ENCODE measurements around the gene ADIPOQ. TPM values are rescaled to one million over a fixed set of nuclear protein-coding genes. Genes with fewer than 3 reads are reported as not detected.
"Not testable (repeated sequence)": the region's sequence is repeated elsewhere in the genome, so short reads cannot be mapped to it uniquely, and the experiment has no call there.

The ADIPOQ gene
- polyA plus RNA-seq, 1 of the 3 experiments (the other 2 are of a cell fraction) = not detected

DNA sequence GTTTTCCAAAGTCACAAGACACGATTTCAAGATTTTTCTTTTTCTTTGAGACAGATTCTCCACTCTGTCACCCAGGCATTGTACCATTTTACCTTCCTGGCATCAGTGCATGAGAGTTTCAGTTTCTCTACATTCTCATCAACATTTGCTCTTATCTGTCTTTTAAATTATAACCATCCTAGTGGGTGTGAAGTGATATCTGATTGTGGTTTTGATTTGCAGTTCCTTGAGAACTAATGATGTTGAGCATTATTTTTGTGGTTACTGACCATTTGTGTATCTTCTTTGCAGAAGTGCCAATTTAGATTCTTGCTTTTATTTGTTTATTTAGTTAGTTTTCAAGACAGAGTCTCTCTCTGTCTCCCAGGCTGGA is 41.2 kb downstream of the ADIPOQ start:
- H3K27me3 ChIP-seq (ENCODE audit: insufficient read depth) = no peaks in the 10 kb centered on the region
- no peaks in the 10 kb centered on the region for H3K79me2 ChIP-seq (ENCODE audit: insufficient read depth)
- H2AFZ ChIP-seq (ENCODE audit: low read depth) = no peak overlapping the region
- TF ChIP-seq, protein P1, sequence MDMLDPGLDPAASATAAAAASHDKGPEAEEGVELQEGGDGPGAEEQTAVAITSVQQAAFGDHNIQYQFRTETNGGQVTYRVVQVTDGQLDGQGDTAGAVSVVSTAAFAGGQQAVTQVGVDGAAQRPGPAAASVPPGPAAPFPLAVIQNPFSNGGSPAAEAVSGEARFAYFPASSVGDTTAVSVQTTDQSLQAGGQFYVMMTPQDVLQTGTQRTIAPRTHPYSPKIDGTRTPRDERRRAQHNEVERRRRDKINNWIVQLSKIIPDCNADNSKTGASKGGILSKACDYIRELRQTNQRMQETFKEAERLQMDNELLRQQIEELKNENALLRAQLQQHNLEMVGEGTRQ (IDR thresholded peaks at IDR 0.05; ENCODE audit: borderline replicate concordance, low read depth, low read length) = no peak
- TF ChIP-seq POLR2AphosphoS5 (IDR thresholded peaks at IDR 0.05; ENCODE audit: low read depth, low read length) = no peak
- TF ChIP-seq RAD21 (IDR thresholded peaks at IDR 0.05; ENCODE audit: low read length) = no peak
- TF ChIP-seq FOSL2 (IDR thresholded peaks at IDR 0.05; ENCODE audit: borderline replicate concordance, low read depth) = no peak
- POLR2A ChIA-PET = no interaction called here
- H3K9ac ChIP-seq = no peak overlapping the region
- H3K27ac ChIP-seq (ENCODE audit: low read depth in 2 of 2, low read length in 1 of 2) = no peak overlapping the region; a peak in 1 of 4 replicates
- H3K9me3 ChIP-seq = no peaks in the 10 kb centered on the region
- DNase-seq = no peak
- CTCF ChIA-PET = no interaction called here
- H3K9me2 ChIP-seq = no peaks in the 10 kb centered on the region
- no peak overlapping the region for H3K4me2 ChIP-seq
- no peaks in the 10 kb centered on the region for H4K20me1 ChIP-seq (ENCODE audit: insufficient read depth)
- no peaks in the 10 kb centered on the region for H3F3A ChIP-seq (replicated peaks; ENCODE audit: insufficient read depth)
- H3K36me3 ChIP-seq (replicated peaks in 1 of 2; ENCODE audit: control insufficient read depth in 1 of 2, insufficient read depth in 2 of 2, low read length in 1 of 2) = no peaks in the 10 kb centered on the region
- peaks cover 0 to 4% of the 10 kb centered on the region in 2 experiments; a peak in 2 of 4 replicates for H3K4me1 ChIP-seq (ENCODE audit: control insufficient read depth in 1 of 2, insufficient read depth in 2 of 2, low read depth in 1 of 2, low read length in 1 of 2)
- 88% methylated on average over 1 of the region's 1 CpG for WGBS (ENCODE audit: low lambda C conversion rate)
- H3K4me3 ChIP-seq (ENCODE audit: low read depth in 2 of 2, low read length in 1 of 2) = no peak overlapping the region

DNA sequence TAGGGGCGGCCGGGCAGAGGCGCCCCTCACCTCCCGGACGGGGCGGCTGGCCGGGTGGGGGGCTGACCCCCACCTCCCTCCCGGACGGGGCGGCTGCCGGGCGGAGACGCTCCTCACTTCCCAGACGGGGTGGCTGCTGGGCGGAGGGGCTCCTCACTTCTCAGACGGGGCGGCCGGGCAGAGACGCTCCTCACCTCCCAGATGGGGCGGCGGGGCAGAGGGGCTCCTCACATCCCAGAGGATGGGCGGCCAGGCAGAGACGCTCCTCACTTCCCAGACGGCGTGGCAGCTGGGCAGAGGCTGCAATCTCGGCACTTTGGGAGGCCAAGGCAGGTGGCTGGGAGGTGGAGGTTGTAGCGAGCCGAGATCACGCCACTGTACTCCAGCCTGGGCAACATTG is 42.4 kb downstream of the ADIPOQ start:
- WGBS (ENCODE audit: low lambda C conversion rate) = 100% methylated on average over 1 of the region's 29 CpGs
- DNase-seq; POLR2A ChIA-PET; H3K9ac ChIP-seq; H4K20me1 ChIP-seq (ENCODE audit: insufficient read depth); H2AFZ ChIP-seq (ENCODE audit: low read depth); H3K9me2 ChIP-seq; CTCF ChIA-PET; H3K4me1 ChIP-seq (ENCODE audit: control insufficient read depth in 1 of 2, insufficient read depth in 2 of 2, low read depth in 1 of 2, low read length in 1 of 2); H3K9me3 ChIP-seq; H3F3A ChIP-seq (replicated peaks; ENCODE audit: insufficient read depth); H3K27ac ChIP-seq (ENCODE audit: low read depth in 2 of 2, low read length in 1 of 2); H3K79me2 ChIP-seq (ENCODE audit: insufficient read depth); H3K27me3 ChIP-seq (ENCODE audit: insufficient read depth); H3K4me2 ChIP-seq; H3K4me3 ChIP-seq (ENCODE audit: low read depth in 2 of 2, low read length in 1 of 2); H3K36me3 ChIP-seq (replicated peaks in 1 of 2; ENCODE audit: control insufficient read depth in 1 of 2, insufficient read depth in 2 of 2, low read length in 1 of 2): not testable (repeated sequence)

DNA sequence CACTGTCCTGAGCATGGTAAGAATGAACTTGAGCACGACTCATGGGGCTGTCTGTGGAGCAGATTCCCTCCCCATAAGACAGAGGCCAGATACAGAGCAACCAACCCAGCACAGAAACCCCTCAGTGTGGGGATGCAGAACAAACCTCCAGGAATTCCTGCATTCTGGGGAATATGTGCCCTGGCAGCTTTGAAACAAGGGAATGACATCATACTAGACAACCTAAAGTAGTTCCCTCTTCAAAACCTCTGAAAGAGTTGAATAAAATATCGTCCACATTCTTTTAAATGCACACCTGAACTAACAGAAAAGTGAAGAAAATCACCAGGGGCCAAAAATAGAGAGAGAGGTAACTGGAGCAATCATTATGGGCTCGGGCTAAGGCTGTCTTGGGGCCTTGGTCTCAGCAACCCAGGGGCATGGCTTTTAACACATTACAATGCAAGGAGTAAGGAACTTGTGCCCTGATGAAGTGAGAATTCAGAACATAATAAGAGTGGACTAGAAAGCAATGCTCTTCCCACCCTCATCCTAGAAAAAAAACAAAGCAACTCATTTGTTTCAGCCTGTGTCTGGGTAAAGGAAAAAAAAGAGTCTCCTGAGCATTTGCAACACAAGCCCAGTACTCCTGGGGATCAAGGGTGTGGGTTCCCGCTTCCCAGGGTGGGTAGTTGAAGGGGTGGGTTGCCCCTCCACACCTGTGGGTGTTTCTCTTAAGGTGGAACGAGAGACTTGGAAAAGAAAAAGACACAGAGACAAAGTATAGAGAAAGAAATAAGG is 43.9 kb downstream of the ADIPOQ start:
- Histone ChIP-seq H3K36me3 (replicated peaks in 1 of 2; ENCODE audit: control insufficient read depth in 1 of 2, insufficient read depth in 2 of 2, low read length in 1 of 2) (no peaks in the 10 kb centered on the region), H3K9ac (no peak overlapping the region), H3F3A (replicated peaks; ENCODE audit: insufficient read depth) (no peaks in the 10 kb centered on the region), H3K27me3 (ENCODE audit: insufficient read depth) (no peaks in the 10 kb centered on the region), H2AFZ (ENCODE audit: low read depth) (no peak overlapping the region), H3K4me2 (no peak overlapping the region), H3K4me3 (ENCODE audit: low read depth in 2 of 2, low read length in 1 of 2) (no peak overlapping the region), H3K27ac (ENCODE audit: low read depth in 2 of 2, low read length in 1 of 2) (no peak overlapping the region), H3K4me1 (ENCODE audit: control insufficient read depth in 1 of 2, insufficient read depth in 2 of 2, low read depth in 1 of 2, low read length in 1 of 2) (peaks cover 0 to 4% of the 10 kb centered on the region in 2 experiments; a peak in 2 of 4 replicates), H3K9me2 (no peaks in the 10 kb centered on the region), H3K9me3 (no peaks in the 10 kb centered on the region), H4K20me1 (ENCODE audit: insufficient read depth) (no peaks in the 10 kb centered on the region), H3K79me2 (ENCODE audit: insufficient read depth) (no peaks in the 10 kb centered on the region)
- ChIA-PET POLR2A (no interaction called here), CTCF (no interaction called here)
- no peak for DNase-seq
- WGBS (ENCODE audit: low lambda C conversion rate) = 74% methylated on average over 5 of the region's 5 CpGs
- TF ChIP-seq SIN3A (IDR thresholded peaks at IDR 0.05; ENCODE audit: borderline replicate concordance, low read depth, low read length) (no peak), TEAD4 (IDR thresholded peaks at IDR 0.05; ENCODE audit: borderline replicate concordance, insufficient read depth) (no peak), FOXJ3 (CRISPR knock-in tag; IDR thresholded peaks at IDR 0.05) (no peak), EZH2phosphoT487 (IDR thresholded peaks at IDR 0.05; ENCODE audit: borderline replicate concordance, low read depth) (no peak), ELF1 (IDR thresholded peaks at IDR 0.05) (no peak), GATA2 (CRISPR knock-in tag; IDR thresholded peaks at IDR 0.05) (no peak), EP300 (IDR thresholded peaks at IDR 0.05; ENCODE audit: borderline replicate concordance in 1 of 2, low read depth in 1 of 2, low read length in 1 of 2) (no peak)
- TF ChIP-seq, protein P2, sequence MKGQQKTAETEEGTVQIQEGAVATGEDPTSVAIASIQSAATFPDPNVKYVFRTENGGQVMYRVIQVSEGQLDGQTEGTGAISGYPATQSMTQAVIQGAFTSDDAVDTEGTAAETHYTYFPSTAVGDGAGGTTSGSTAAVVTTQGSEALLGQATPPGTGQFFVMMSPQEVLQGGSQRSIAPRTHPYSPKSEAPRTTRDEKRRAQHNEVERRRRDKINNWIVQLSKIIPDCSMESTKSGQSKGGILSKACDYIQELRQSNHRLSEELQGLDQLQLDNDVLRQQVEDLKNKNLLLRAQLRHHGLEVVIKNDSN (IDR thresholded peaks at IDR 0.05; ENCODE audit: borderline replicate concordance, low read depth) = no peak
- TF ChIP-seq, protein P3, sequence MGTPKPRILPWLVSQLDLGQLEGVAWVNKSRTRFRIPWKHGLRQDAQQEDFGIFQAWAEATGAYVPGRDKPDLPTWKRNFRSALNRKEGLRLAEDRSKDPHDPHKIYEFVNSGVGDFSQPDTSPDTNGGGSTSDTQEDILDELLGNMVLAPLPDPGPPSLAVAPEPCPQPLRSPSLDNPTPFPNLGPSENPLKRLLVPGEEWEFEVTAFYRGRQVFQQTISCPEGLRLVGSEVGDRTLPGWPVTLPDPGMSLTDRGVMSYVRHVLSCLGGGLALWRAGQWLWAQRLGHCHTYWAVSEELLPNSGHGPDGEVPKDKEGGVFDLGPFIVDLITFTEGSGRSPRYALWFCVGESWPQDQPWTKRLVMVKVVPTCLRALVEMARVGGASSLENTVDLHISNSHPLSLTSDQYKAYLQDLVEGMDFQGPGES (IDR thresholded peaks at IDR 0.05; ENCODE audit: low read depth, low read length) = no peak
- TF ChIP-seq, protein P4, sequence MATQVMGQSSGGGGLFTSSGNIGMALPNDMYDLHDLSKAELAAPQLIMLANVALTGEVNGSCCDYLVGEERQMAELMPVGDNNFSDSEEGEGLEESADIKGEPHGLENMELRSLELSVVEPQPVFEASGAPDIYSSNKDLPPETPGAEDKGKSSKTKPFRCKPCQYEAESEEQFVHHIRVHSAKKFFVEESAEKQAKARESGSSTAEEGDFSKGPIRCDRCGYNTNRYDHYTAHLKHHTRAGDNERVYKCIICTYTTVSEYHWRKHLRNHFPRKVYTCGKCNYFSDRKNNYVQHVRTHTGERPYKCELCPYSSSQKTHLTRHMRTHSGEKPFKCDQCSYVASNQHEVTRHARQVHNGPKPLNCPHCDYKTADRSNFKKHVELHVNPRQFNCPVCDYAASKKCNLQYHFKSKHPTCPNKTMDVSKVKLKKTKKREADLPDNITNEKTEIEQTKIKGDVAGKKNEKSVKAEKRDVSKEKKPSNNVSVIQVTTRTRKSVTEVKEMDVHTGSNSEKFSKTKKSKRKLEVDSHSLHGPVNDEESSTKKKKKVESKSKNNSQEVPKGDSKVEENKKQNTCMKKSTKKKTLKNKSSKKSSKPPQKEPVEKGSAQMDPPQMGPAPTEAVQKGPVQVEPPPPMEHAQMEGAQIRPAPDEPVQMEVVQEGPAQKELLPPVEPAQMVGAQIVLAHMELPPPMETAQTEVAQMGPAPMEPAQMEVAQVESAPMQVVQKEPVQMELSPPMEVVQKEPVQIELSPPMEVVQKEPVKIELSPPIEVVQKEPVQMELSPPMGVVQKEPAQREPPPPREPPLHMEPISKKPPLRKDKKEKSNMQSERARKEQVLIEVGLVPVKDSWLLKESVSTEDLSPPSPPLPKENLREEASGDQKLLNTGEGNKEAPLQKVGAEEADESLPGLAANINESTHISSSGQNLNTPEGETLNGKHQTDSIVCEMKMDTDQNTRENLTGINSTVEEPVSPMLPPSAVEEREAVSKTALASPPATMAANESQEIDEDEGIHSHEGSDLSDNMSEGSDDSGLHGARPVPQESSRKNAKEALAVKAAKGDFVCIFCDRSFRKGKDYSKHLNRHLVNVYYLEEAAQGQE (IDR thresholded peaks at IDR 0.05; ENCODE audit: low read depth, low read length) = no peak
